GM21367 (cell line): ENCODE results near the gene PAK4.
"Not testable (repeated sequence)": the region's sequence is repeated elsewhere in the genome, so short reads cannot be mapped to it uniquely, and the experiment has no call there.

Source experiments
- ATAC-seq: cut with Tn5 transposase; IDR thresholded peaks from one replicate; pipeline ENCODE4 v1.9.1; 2021; ENCODE audit not compliant: unreplicated experiment

The PAK4 gene

GRCh38 chr19:39128516-39129079, 3.0 kb downstream of the PAK4 start:
- ATAC-seq = no peak

- no peak for ATAC-seq
Observed at GRCh38 chr19:39129116-39129515, 3.5 kb downstream of the PAK4 start.

- no peak for ATAC-seq
Observed at GRCh38 chr19:39130337-39131254, 5.0 kb downstream of the PAK4 start.

GRCh38 chr19:39131255-39131755, 5.7 kb downstream of the PAK4 start:
- ATAC-seq = no peak

GRCh38 chr19:39132344-39132969, 6.9 kb downstream of the PAK4 start:
- no peak for ATAC-seq

GRCh38 chr19:39133431-39134270, 8.1 kb downstream of the PAK4 start:
- ATAC-seq = no peak

- no peak for ATAC-seq
Observed at GRCh38 chr19:39135701-39136100, 10.1 kb downstream of the PAK4 start.

- ATAC-seq = no peak
Observed at GRCh38 chr19:39136225-39136940, 10.8 kb downstream of the PAK4 start.

GRCh38 chr19:39137131-39137530, 11.5 kb downstream of the PAK4 start:
- no peak for ATAC-seq

GRCh38 chr19:39138221-39139211, 12.9 kb downstream of the PAK4 start:
- ATAC-seq = no peak

- ATAC-seq = no peak
Observed at GRCh38 chr19:39139305-39139874, 13.8 kb downstream of the PAK4 start.

- ATAC-seq = no peak
Observed at GRCh38 chr19:39139971-39140453, 14.4 kb downstream of the PAK4 start.

- ATAC-seq = no peak
Observed at GRCh38 chr19:39140594-39140993, 15.0 kb downstream of the PAK4 start.

GRCh38 chr19:39141929-39142328, 16.3 kb downstream of the PAK4 start:
- no peak for ATAC-seq

GRCh38 chr19:39142630-39143029, 17.0 kb downstream of the PAK4 start:
- ATAC-seq = no peak

- not testable (repeated sequence) for ATAC-seq
Observed at GRCh38 chr19:39143757-39144289, 18.2 kb downstream of the PAK4 start.

- no peak for ATAC-seq
Observed at GRCh38 chr19:39144290-39145071, 18.9 kb downstream of the PAK4 start.
